ENCODE measurements around the gene NRXN3. TPM values are rescaled to one million over a fixed set of nuclear protein-coding genes. Genes with fewer than 3 reads are reported as not detected.

The NRXN3 gene
- total RNA-seq, 6 experiments from 2014 or later: 0.07 to 0.28 (median 0.11) TPM; not detected in 2

- Mint-ChIP-seq H3K4me1 (ENCODE audit: low read depth) (peaks cover 38% of the 10 kb centered on the region; the same call in 1 of the 2 replicates), H3K4me3 (no peak overlapping the region), H3K27ac (no peak overlapping the region; the same call in 1 of the 2 replicates), H3K9me3 (0 out of 2 replicates have a peak, but pooled peaks cover 3% of the 10 kb centered on the region), H3K36me3 (ENCODE audit: low read depth) (no peaks in the 10 kb centered on the region; the same call in 1 of the 2 replicates), H3K27me3 (ENCODE audit: insufficient read depth) (no peaks in the 10 kb centered on the region; the same call in 1 of the 2 replicates)
- DNase-seq: no peak
- TF ChIP-seq, protein P1, sequence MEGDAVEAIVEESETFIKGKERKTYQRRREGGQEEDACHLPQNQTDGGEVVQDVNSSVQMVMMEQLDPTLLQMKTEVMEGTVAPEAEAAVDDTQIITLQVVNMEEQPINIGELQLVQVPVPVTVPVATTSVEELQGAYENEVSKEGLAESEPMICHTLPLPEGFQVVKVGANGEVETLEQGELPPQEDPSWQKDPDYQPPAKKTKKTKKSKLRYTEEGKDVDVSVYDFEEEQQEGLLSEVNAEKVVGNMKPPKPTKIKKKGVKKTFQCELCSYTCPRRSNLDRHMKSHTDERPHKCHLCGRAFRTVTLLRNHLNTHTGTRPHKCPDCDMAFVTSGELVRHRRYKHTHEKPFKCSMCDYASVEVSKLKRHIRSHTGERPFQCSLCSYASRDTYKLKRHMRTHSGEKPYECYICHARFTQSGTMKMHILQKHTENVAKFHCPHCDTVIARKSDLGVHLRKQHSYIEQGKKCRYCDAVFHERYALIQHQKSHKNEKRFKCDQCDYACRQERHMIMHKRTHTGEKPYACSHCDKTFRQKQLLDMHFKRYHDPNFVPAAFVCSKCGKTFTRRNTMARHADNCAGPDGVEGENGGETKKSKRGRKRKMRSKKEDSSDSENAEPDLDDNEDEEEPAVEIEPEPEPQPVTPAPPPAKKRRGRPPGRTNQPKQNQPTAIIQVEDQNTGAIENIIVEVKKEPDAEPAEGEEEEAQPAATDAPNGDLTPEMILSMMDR (IDR thresholded peaks at IDR 0.05): no peak
Measured at GRCh38 chr14:79599239-79599638, 1429.1 kb downstream of the NRXN3 start.

DNA sequence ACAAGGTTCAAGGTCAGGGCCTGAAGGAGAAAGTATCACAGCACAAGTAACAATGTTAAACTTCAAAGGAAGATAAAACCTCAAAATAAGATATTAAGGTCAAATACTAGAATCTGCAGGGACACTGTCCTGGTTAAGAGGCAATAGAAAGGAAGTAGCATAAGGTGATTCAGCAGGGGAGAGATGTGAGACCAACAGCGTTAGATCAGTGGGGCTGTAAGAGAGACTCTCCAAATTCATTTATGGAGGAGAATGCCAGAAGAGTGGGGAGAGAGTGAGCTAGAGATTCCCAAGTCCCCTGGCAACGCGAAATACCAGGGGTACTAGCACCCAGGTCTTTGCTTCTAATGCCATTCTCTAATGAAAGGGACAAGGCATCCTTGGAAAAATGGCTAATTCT, 1430.2 kb downstream of the NRXN3 start:
- Mint-ChIP-seq H3K27ac (no peak overlapping the region), H3K9me3 (0 out of 2 replicates have a peak, but pooled peaks cover 6% of the 10 kb centered on the region), H3K4me3 (no peak overlapping the region), H3K4me1 (ENCODE audit: low read depth) (peaks cover 38% of the 10 kb centered on the region; the same call in 1 of the 2 replicates), H3K27me3 (ENCODE audit: insufficient read depth) (no peaks in the 10 kb centered on the region; the same call in 1 of the 2 replicates), H3K36me3 (ENCODE audit: low read depth) (no peaks in the 10 kb centered on the region; the same call in 1 of the 2 replicates)
- no peak for DNase-seq
- TF ChIP-seq, protein P1 (IDR thresholded peaks at IDR 0.05): no peak

DNA sequence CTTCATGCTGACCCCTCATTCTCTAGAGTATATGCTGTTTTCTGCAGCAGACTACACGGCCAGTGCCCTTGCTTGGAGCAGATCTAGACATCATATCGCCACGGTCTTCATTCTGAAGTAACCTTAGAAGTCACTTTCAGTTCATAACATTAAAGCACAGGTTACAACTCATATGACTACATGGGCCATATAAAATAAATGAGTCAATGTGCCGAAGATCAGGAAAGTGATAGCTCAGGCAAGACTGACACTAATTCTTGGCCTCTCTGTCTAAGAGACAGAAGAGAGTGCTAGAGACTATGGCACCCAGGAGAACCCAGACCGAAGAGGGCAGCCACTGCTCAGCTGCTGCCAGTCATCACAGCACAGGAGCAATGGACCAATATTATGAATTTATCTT, 1431.4 kb downstream of the NRXN3 start:
- DNase-seq: no peak
- Mint-ChIP-seq H3K9me3 (0 out of 2 replicates have a peak, but pooled peaks cover 3% of the 10 kb centered on the region), H3K27ac (no peak overlapping the region), H3K4me3 (no peak overlapping the region), H3K4me1 (ENCODE audit: low read depth) (peaks cover 29% of the 10 kb centered on the region; the same call in 1 of the 2 replicates), H3K36me3 (ENCODE audit: low read depth) (no peaks in the 10 kb centered on the region; the same call in 1 of the 2 replicates), H3K27me3 (ENCODE audit: insufficient read depth) (no peaks in the 10 kb centered on the region; the same call in 1 of the 2 replicates)
- TF ChIP-seq, protein P1 (IDR thresholded peaks at IDR 0.05): no peak

- H3K27me3 Mint-ChIP-seq (ENCODE audit: insufficient read depth): no peaks in the 10 kb centered on the region; the same call in 1 of the 2 replicates
- DNase-seq: no peak
- H3K27ac Mint-ChIP-seq: no peak overlapping the region
- H3K36me3 Mint-ChIP-seq (ENCODE audit: low read depth): no peaks in the 10 kb centered on the region; the same call in 1 of the 2 replicates
- TF ChIP-seq, protein P1 (IDR thresholded peaks at IDR 0.05): no peak
- H3K9me3 Mint-ChIP-seq: 0 out of 2 replicates have a peak, but pooled peaks cover 3% of the 10 kb centered on the region
- H3K4me1 Mint-ChIP-seq (ENCODE audit: low read depth): peaks cover 24% of the 10 kb centered on the region; the same call in 1 of the 2 replicates
- H3K4me3 Mint-ChIP-seq: no peak overlapping the region
Measured at GRCh38 chr14:79602045-79602444, 1431.9 kb downstream of the NRXN3 start.

DNA sequence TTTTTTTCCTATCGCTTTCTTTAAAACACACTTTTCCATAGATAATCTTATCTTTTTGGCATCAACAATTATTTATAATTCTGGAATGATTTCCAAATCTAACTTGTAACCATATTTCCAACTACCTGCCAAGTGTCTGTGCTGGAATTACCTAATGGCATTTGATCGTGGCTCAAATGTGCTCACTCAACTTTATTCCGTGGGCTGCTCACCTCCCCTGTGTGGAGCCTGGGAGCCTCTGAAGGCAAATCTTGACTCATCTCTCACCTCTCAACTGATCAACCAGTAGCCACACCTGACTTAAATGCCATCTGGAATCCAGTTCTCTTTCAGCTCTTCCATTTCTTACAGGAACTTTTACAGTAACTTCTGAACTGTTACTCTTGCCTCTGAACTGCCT, 1432.6 kb downstream of the NRXN3 start:
- Mint-ChIP-seq H3K27me3 (ENCODE audit: insufficient read depth) (no peaks in the 10 kb centered on the region; the same call in 1 of the 2 replicates), H3K4me3 (no peak overlapping the region), H3K4me1 (ENCODE audit: low read depth) (peaks cover 17% of the 10 kb centered on the region; the same call in 1 of the 2 replicates), H3K9me3 (0 out of 2 replicates have a peak, but pooled peaks cover 3% of the 10 kb centered on the region), H3K27ac (no peak overlapping the region), H3K36me3 (ENCODE audit: low read depth) (no peaks in the 10 kb centered on the region; the same call in 1 of the 2 replicates)
- DNase-seq: no peak
- TF ChIP-seq, protein P1 (IDR thresholded peaks at IDR 0.05): no peak
